ENCODE results near the gene ANKRD37. TPM values are rescaled to one million over a fixed set of nuclear protein-coding genes. Genes with fewer than 3 reads are reported as not detected.

The ANKRD37 gene
- polyA plus RNA-seq (2013, experiment 1 of 2): 3.7 TPM
- polyA plus RNA-seq (2013, experiment 2 of 2): 2.0 TPM

GRCh38 chr4:185396724-185397385 lies at the start of gene ANKRD37:
ANKRD37 (plus strand) TSS chr4:185396841; CDS start chr4:185396924, 83 bp downstream.
- H3K4me1 ChIP-seq (ENCODE audit: control insufficient read depth, insufficient read depth, low read length, poor library complexity, severe bottlenecking): no peaks in the 10 kb centered on the region
- peak within 1 kb of the TSS; percentile 67 for H3K4me3 ChIP-seq (ENCODE audit: extremely low read depth, insufficient read depth, low read length, poor library complexity, severe bottlenecking)
- H3K27ac ChIP-seq (ENCODE audit: low read depth, low read length, severe bottlenecking): peak within 1 kb of the TSS; percentile 86
- 3 to 8% methylated on average over 31 to 35 of the region's 38 CpGs for WGBS, 2 experiments (ENCODE audit: insufficient coverage in 2 of 2)
- no peaks in the 10 kb centered on the region for H3K9me3 ChIP-seq (ENCODE audit: control insufficient read depth, low read length)
- H3K36me3 ChIP-seq (ENCODE audit: control insufficient read depth, insufficient read depth, low read length): peaks cover 10% of the 10 kb centered on the region

GRCh38 chr4:185346975-185347601 lies 49.6 kb upstream of the ANKRD37 start:
- Histone ChIP-seq H3K27ac (ENCODE audit: low read depth, low read length, severe bottlenecking) (no peak overlapping the region), H3K9me3 (ENCODE audit: control insufficient read depth, low read length) (no peaks in the 10 kb centered on the region), H3K4me3 (ENCODE audit: extremely low read depth, insufficient read depth, low read length, poor library complexity, severe bottlenecking) (no peak overlapping the region), H3K36me3 (ENCODE audit: control insufficient read depth, insufficient read depth, low read length) (peaks cover 55% of the 10 kb centered on the region), H3K4me1 (ENCODE audit: control insufficient read depth, insufficient read depth, low read length, poor library complexity, severe bottlenecking) (peaks cover 4% of the 10 kb centered on the region)
- 93 to 94% methylated on average over 6 to 8 of the region's 14 CpGs for WGBS, 2 experiments (ENCODE audit: insufficient coverage in 2 of 2)

- Histone ChIP-seq H3K4me3 (ENCODE audit: extremely low read depth, insufficient read depth, low read length, poor library complexity, severe bottlenecking) (no peak overlapping the region), H3K36me3 (ENCODE audit: control insufficient read depth, insufficient read depth, low read length) (peaks cover 56% of the 10 kb centered on the region), H3K4me1 (ENCODE audit: control insufficient read depth, insufficient read depth, low read length, poor library complexity, severe bottlenecking) (no peaks in the 10 kb centered on the region), H3K9me3 (ENCODE audit: control insufficient read depth, low read length) (no peaks in the 10 kb centered on the region), H3K27ac (ENCODE audit: low read depth, low read length, severe bottlenecking) (no peak overlapping the region)
- 83 to 84% methylated on average over 12 to 13 of the region's 13 CpGs for WGBS, 2 experiments (ENCODE audit: insufficient coverage in 2 of 2)
Measured at GRCh38 chr4:185351691-185352090, 45.0 kb upstream of the ANKRD37 start.

GRCh38 chr4:185352202-185352601 lies 44.4 kb upstream of the ANKRD37 start:
- peaks cover 51% of the 10 kb centered on the region for H3K36me3 ChIP-seq (ENCODE audit: control insufficient read depth, insufficient read depth, low read length)
- WGBS, 2 experiments (ENCODE audit: insufficient coverage in 2 of 2): 93 to 99% methylated on average over 7 of the region's 7 CpGs
- no peaks in the 10 kb centered on the region for H3K9me3 ChIP-seq (ENCODE audit: control insufficient read depth, low read length)

GRCh38 chr4:185352741-185353140 lies 43.9 kb upstream of the ANKRD37 start:
- no peaks in the 10 kb centered on the region for H3K9me3 ChIP-seq (ENCODE audit: control insufficient read depth, low read length)
- H3K36me3 ChIP-seq (ENCODE audit: control insufficient read depth, insufficient read depth, low read length): peaks cover 49% of the 10 kb centered on the region
- no peaks in the 10 kb centered on the region for H3K4me1 ChIP-seq (ENCODE audit: control insufficient read depth, insufficient read depth, low read length, poor library complexity, severe bottlenecking)
- WGBS, 2 experiments (ENCODE audit: insufficient coverage in 2 of 2): 100% methylated on average over 1 of the region's 2 CpGs; no CpG with 5 or more reads in 1 of the 2 experiments
- H3K4me3 ChIP-seq (ENCODE audit: extremely low read depth, insufficient read depth, low read length, poor library complexity, severe bottlenecking): no peak overlapping the region
- H3K27ac ChIP-seq (ENCODE audit: low read depth, low read length, severe bottlenecking): no peak overlapping the region

More at GRCh38 chr4:185352202-185352601, 44.4 kb upstream of the ANKRD37 start:
- H3K27ac ChIP-seq (ENCODE audit: low read depth, low read length, severe bottlenecking): no peak overlapping the region
- H3K4me1 ChIP-seq (ENCODE audit: control insufficient read depth, insufficient read depth, low read length, poor library complexity, severe bottlenecking): no peaks in the 10 kb centered on the region
- no peak overlapping the region for H3K4me3 ChIP-seq (ENCODE audit: extremely low read depth, insufficient read depth, low read length, poor library complexity, severe bottlenecking)

GRCh38 chr4:185357211-185357610 lies 39.4 kb upstream of the ANKRD37 start:
- Histone ChIP-seq H3K36me3 (ENCODE audit: control insufficient read depth, insufficient read depth, low read length) (peaks cover 19% of the 10 kb centered on the region), H3K4me3 (ENCODE audit: extremely low read depth, insufficient read depth, low read length, poor library complexity, severe bottlenecking) (no peak overlapping the region), H3K9me3 (ENCODE audit: control insufficient read depth, low read length) (no peaks in the 10 kb centered on the region), H3K4me1 (ENCODE audit: control insufficient read depth, insufficient read depth, low read length, poor library complexity, severe bottlenecking) (peaks cover 7% of the 10 kb centered on the region), H3K27ac (ENCODE audit: low read depth, low read length, severe bottlenecking) (no peak overlapping the region)
- 91 to 100% methylated on average over 3 to 5 of the region's 5 CpGs for WGBS, 2 experiments (ENCODE audit: insufficient coverage in 2 of 2)

- no peak overlapping the region for H3K27ac ChIP-seq (ENCODE audit: low read depth, low read length, severe bottlenecking)
- peaks cover 19% of the 10 kb centered on the region for H3K36me3 ChIP-seq (ENCODE audit: control insufficient read depth, insufficient read depth, low read length)
- H3K4me1 ChIP-seq (ENCODE audit: control insufficient read depth, insufficient read depth, low read length, poor library complexity, severe bottlenecking): peaks cover 7% of the 10 kb centered on the region
- WGBS, 2 experiments (ENCODE audit: insufficient coverage in 2 of 2): 93 to 94% methylated on average over 3 to 5 of the region's 7 CpGs
- no peak overlapping the region for H3K4me3 ChIP-seq (ENCODE audit: extremely low read depth, insufficient read depth, low read length, poor library complexity, severe bottlenecking)
- no peaks in the 10 kb centered on the region for H3K9me3 ChIP-seq (ENCODE audit: control insufficient read depth, low read length)
Measured at GRCh38 chr4:185357733-185358440, 38.8 kb upstream of the ANKRD37 start.

- H3K4me3 ChIP-seq (ENCODE audit: extremely low read depth, insufficient read depth, low read length, poor library complexity, severe bottlenecking): no peak overlapping the region
- H3K9me3 ChIP-seq (ENCODE audit: control insufficient read depth, low read length): no peaks in the 10 kb centered on the region
- H3K36me3 ChIP-seq (ENCODE audit: control insufficient read depth, insufficient read depth, low read length): peaks cover 19% of the 10 kb centered on the region
- H3K4me1 ChIP-seq (ENCODE audit: control insufficient read depth, insufficient read depth, low read length, poor library complexity, severe bottlenecking): peaks cover 7% of the 10 kb centered on the region
- 100% methylated on average over 2 of the region's 4 CpGs for whole genome bisulfite sequencing, 2 experiments (ENCODE audit: insufficient coverage in 2 of 2)
- H3K27ac ChIP-seq (ENCODE audit: low read depth, low read length, severe bottlenecking): no peak overlapping the region
Measured at GRCh38 chr4:185358514-185358913, 38.1 kb upstream of the ANKRD37 start.

GRCh38 chr4:185358959-185359358 lies 37.7 kb upstream of the ANKRD37 start:
- Histone ChIP-seq H3K27ac (ENCODE audit: low read depth, low read length, severe bottlenecking) (no peak overlapping the region), H3K4me1 (ENCODE audit: control insufficient read depth, insufficient read depth, low read length, poor library complexity, severe bottlenecking) (peaks cover 7% of the 10 kb centered on the region), H3K9me3 (ENCODE audit: control insufficient read depth, low read length) (no peaks in the 10 kb centered on the region), H3K4me3 (ENCODE audit: extremely low read depth, insufficient read depth, low read length, poor library complexity, severe bottlenecking) (no peak overlapping the region), H3K36me3 (ENCODE audit: control insufficient read depth, insufficient read depth, low read length) (peaks cover 19% of the 10 kb centered on the region)
- WGBS, 2 experiments (ENCODE audit: insufficient coverage in 2 of 2): 100% methylated on average over 2 of the region's 4 CpGs

GRCh38 chr4:185359767-185360446 lies 36.7 kb upstream of the ANKRD37 start:
- H3K4me3 ChIP-seq (ENCODE audit: extremely low read depth, insufficient read depth, low read length, poor library complexity, severe bottlenecking): no peak overlapping the region
- H3K36me3 ChIP-seq (ENCODE audit: control insufficient read depth, insufficient read depth, low read length): peaks cover 13% of the 10 kb centered on the region
- no peak overlapping the region for H3K27ac ChIP-seq (ENCODE audit: low read depth, low read length, severe bottlenecking)
- H3K9me3 ChIP-seq (ENCODE audit: control insufficient read depth, low read length): no peaks in the 10 kb centered on the region
- WGBS, 2 experiments (ENCODE audit: insufficient coverage in 2 of 2): 87 to 96% methylated on average over 6 to 7 of the region's 8 CpGs
- H3K4me1 ChIP-seq (ENCODE audit: control insufficient read depth, insufficient read depth, low read length, poor library complexity, severe bottlenecking): peaks cover 7% of the 10 kb centered on the region

Data from mesodermal cell (in vitro differentiated cells).